ENCODE measurements around the gene MYL4.

- TF ChIP-seq, protein P1, sequence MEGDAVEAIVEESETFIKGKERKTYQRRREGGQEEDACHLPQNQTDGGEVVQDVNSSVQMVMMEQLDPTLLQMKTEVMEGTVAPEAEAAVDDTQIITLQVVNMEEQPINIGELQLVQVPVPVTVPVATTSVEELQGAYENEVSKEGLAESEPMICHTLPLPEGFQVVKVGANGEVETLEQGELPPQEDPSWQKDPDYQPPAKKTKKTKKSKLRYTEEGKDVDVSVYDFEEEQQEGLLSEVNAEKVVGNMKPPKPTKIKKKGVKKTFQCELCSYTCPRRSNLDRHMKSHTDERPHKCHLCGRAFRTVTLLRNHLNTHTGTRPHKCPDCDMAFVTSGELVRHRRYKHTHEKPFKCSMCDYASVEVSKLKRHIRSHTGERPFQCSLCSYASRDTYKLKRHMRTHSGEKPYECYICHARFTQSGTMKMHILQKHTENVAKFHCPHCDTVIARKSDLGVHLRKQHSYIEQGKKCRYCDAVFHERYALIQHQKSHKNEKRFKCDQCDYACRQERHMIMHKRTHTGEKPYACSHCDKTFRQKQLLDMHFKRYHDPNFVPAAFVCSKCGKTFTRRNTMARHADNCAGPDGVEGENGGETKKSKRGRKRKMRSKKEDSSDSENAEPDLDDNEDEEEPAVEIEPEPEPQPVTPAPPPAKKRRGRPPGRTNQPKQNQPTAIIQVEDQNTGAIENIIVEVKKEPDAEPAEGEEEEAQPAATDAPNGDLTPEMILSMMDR (IDR thresholded peaks at IDR 0.05): no peak
- TF ChIP-seq POLR2AphosphoS5 (IDR thresholded peaks at IDR 0.05; ENCODE audit: low read depth, low read length): no peak
- TF ChIP-seq TCF7L2 (IDR thresholded peaks at IDR 0.05; ENCODE audit: low read depth, low read length): no peak
Measured at GRCh38 chr17:47264166-47264565, 55.0 kb downstream of the MYL4 start.
